Measurements from ENCODE around the gene SLC35F6.
A peak's percentile ranks its signal among the peaks of the same experiment; 100 is the strongest.

Gene SLC35F6, protein sequence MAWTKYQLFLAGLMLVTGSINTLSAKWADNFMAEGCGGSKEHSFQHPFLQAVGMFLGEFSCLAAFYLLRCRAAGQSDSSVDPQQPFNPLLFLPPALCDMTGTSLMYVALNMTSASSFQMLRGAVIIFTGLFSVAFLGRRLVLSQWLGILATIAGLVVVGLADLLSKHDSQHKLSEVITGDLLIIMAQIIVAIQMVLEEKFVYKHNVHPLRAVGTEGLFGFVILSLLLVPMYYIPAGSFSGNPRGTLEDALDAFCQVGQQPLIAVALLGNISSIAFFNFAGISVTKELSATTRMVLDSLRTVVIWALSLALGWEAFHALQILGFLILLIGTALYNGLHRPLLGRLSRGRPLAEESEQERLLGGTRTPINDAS

DNA sequence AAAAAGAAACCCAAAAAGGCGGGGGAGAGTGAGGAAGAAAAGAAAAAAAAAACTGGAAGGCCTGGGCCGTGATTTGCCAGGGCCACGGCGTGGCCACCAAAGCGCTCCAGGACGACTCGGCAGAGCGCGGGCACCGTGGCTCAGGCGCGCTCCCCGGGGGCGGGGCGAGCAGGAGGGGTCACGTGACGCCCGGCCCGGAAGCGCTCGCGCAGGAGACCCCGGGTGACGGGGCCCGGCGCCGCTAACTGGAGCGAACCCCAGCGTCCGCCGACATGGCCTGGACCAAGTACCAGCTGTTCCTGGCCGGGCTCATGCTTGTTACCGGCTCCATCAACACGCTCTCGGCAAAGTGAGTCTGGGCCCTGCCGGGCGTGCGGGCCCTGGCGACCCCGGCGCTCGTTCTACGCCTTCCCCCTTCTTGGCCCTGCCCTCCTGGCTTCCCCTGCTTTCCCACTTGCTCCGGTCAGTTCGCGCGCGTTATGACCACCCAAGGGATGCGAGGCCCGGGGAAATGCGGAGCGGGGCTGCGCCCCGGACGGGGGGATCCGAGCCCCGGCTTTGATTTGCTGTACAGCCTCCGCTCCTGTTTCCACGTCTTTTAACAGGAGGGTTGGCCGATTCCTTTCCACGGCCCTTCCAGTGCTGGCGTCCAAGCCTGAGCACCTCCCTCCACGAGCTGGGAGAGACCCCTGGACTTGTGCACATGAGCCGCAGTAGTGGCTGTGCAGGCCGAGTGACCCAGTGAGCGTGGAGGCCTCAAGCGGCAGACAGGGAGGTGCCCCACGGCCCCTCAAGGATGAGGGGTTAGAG lies at the start of gene SLC35F6:
SLC35F6 (plus strand) TSS at position 207 of the 810 bp plus-strand sequence; CDS start at position 273, 66 bp downstream.
- H3K9ac ChIP-seq (ENCODE audit: insufficient read length, low read depth): peak within 1 kb of the TSS; percentile 95
- H3K27me3 ChIP-seq (ENCODE audit: insufficient read depth, insufficient read length): no peaks in the 10 kb centered on the region
- DNase-seq (ENCODE audit: low read depth, low spot score): no peak
- H3K4me3 ChIP-seq (ENCODE audit: insufficient read length, low read depth): peak within 1 kb of the TSS; percentile 76
- H3K36me3 ChIP-seq (ENCODE audit: insufficient read depth, insufficient read length, low read length): peaks cover 11% of the 10 kb centered on the region
- TF ChIP-seq YY1 (IDR thresholded peaks at IDR 0.05; ENCODE audit: insufficient read depth, insufficient read length) (no peak), SUZ12 (IDR thresholded peaks at IDR 0.05; ENCODE audit: extremely low read depth, insufficient read depth, insufficient read length) (no peak), ZNF274 (IDR thresholded peaks at IDR 0.05; ENCODE audit: low read depth, low read length) (no peak)
- H3K4me1 ChIP-seq (ENCODE audit: insufficient read depth, insufficient read length): peaks cover 5% of the 10 kb centered on the region
- no peaks in the 10 kb centered on the region for H3K9me3 ChIP-seq (ENCODE audit: insufficient read depth, low read length)

- Histone ChIP-seq H3K27me3 (ENCODE audit: insufficient read depth, insufficient read length) (no peaks in the 10 kb centered on the region), H3K9me3 (ENCODE audit: insufficient read depth, low read length) (no peaks in the 10 kb centered on the region), H3K4me3 (ENCODE audit: insufficient read length, low read depth) (no peak overlapping the region), H3K36me3 (ENCODE audit: insufficient read depth, insufficient read length, low read length) (no peaks in the 10 kb centered on the region), H3K4me1 (ENCODE audit: insufficient read depth, insufficient read length) (peaks cover 3% of the 10 kb centered on the region), H3K9ac (ENCODE audit: insufficient read length, low read depth) (no peak overlapping the region)
- no peak for DNase-seq (ENCODE audit: low read depth, low spot score)
- TF ChIP-seq ZNF274 (IDR thresholded peaks at IDR 0.05; ENCODE audit: low read depth, low read length): no peak
- TF ChIP-seq YY1 (IDR thresholded peaks at IDR 0.05; ENCODE audit: insufficient read depth, insufficient read length): no peak
- no peak for TF ChIP-seq SUZ12 (IDR thresholded peaks at IDR 0.05; ENCODE audit: extremely low read depth, insufficient read depth, insufficient read length)
These were observed 48.4 kb upstream of the SLC35F6 start for GRCh38 chr2:26715528-26716270.

DNA sequence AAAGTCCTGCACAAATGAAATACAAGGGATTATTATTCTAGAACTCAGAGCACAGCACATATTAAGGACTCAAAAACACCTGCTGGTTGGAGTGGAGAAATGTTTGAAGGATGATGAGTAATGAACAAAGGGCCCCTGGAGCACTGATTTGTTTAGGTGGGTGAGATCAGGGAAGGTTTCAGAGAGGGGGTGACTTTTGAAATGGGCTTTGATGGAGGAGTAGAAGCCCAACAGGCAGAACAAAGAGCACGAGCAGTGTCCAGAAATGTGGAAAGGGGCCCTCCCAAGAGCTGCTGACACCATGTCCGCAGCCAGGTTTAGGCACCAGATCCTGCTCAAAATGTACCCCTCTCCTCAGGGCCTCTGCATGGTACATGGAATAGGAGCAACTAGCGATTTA lies 47.7 kb upstream of the SLC35F6 start:
- TF ChIP-seq ZNF274 (IDR thresholded peaks at IDR 0.05; ENCODE audit: low read depth, low read length) (no peak), YY1 (IDR thresholded peaks at IDR 0.05; ENCODE audit: insufficient read depth, insufficient read length) (no peak), SUZ12 (IDR thresholded peaks at IDR 0.05; ENCODE audit: extremely low read depth, insufficient read depth, insufficient read length) (no peak)
- Histone ChIP-seq H3K9me3 (ENCODE audit: insufficient read depth, low read length) (no peaks in the 10 kb centered on the region), H3K36me3 (ENCODE audit: insufficient read depth, insufficient read length, low read length) (no peaks in the 10 kb centered on the region), H3K9ac (ENCODE audit: insufficient read length, low read depth) (no peak overlapping the region), H3K27me3 (ENCODE audit: insufficient read depth, insufficient read length) (no peaks in the 10 kb centered on the region), H3K4me3 (ENCODE audit: insufficient read length, low read depth) (no peak overlapping the region), H3K4me1 (ENCODE audit: insufficient read depth, insufficient read length) (peaks cover 10% of the 10 kb centered on the region)
- no peak for DNase-seq (ENCODE audit: low read depth, low spot score)

DNA sequence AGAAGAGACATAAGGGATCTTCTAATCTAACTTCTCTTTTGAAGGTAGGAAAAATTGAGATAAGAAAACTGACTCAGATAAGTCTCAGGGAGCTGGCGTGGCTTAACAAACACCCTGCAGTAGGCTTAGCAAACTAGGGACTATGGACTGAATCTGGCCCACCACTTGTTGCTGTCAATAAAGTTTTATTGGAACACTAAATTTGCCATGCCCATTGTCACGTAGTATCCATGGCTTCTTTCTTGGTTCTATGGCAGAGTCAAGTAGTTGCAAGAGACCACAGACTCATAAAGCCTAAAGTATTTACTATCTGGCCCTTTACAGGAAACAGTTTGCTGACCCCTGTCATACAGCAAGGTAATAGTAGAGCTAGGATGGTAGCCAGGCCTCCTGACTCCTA lies 47.3 kb upstream of the SLC35F6 start:
- no peak overlapping the region for H3K4me3 ChIP-seq (ENCODE audit: insufficient read length, low read depth)
- no peak overlapping the region for H3K9ac ChIP-seq (ENCODE audit: insufficient read length, low read depth)
- no peaks in the 10 kb centered on the region for H3K9me3 ChIP-seq (ENCODE audit: insufficient read depth, low read length)
- peaks cover 12% of the 10 kb centered on the region for H3K4me1 ChIP-seq (ENCODE audit: insufficient read depth, insufficient read length)
- TF ChIP-seq YY1 (IDR thresholded peaks at IDR 0.05; ENCODE audit: insufficient read depth, insufficient read length) (no peak), ZNF274 (IDR thresholded peaks at IDR 0.05; ENCODE audit: low read depth, low read length) (no peak), SUZ12 (IDR thresholded peaks at IDR 0.05; ENCODE audit: extremely low read depth, insufficient read depth, insufficient read length) (no peak)
- DNase-seq (ENCODE audit: low read depth, low spot score): no peak
- H3K36me3 ChIP-seq (ENCODE audit: insufficient read depth, insufficient read length, low read length): no peaks in the 10 kb centered on the region
- no peaks in the 10 kb centered on the region for H3K27me3 ChIP-seq (ENCODE audit: insufficient read depth, insufficient read length)

GRCh38 chr2:26717362-26717761 lies 46.7 kb upstream of the SLC35F6 start:
- Histone ChIP-seq H3K27me3 (ENCODE audit: insufficient read depth, insufficient read length) (no peaks in the 10 kb centered on the region), H3K9me3 (ENCODE audit: insufficient read depth, low read length) (no peaks in the 10 kb centered on the region), H3K4me3 (ENCODE audit: insufficient read length, low read depth) (no peak overlapping the region), H3K36me3 (ENCODE audit: insufficient read depth, insufficient read length, low read length) (no peaks in the 10 kb centered on the region), H3K9ac (ENCODE audit: insufficient read length, low read depth) (no peak overlapping the region), H3K4me1 (ENCODE audit: insufficient read depth, insufficient read length) (peaks cover 12% of the 10 kb centered on the region)
- no peak for TF ChIP-seq ZNF274 (IDR thresholded peaks at IDR 0.05; ENCODE audit: low read depth, low read length)
- no peak for DNase-seq (ENCODE audit: low read depth, low spot score)

GRCh38 chr2:26718949-26719686 lies 45.0 kb upstream of the SLC35F6 start:
- Histone ChIP-seq H3K4me3 (ENCODE audit: insufficient read length, low read depth) (no peak overlapping the region), H3K4me1 (ENCODE audit: insufficient read depth, insufficient read length) (peaks cover 12% of the 10 kb centered on the region), H3K36me3 (ENCODE audit: insufficient read depth, insufficient read length, low read length) (no peaks in the 10 kb centered on the region), H3K9ac (ENCODE audit: insufficient read length, low read depth) (no peak overlapping the region), H3K9me3 (ENCODE audit: insufficient read depth, low read length) (no peaks in the 10 kb centered on the region), H3K27me3 (ENCODE audit: insufficient read depth, insufficient read length) (no peaks in the 10 kb centered on the region)
- TF ChIP-seq YY1 (IDR thresholded peaks at IDR 0.05; ENCODE audit: insufficient read depth, insufficient read length): no peak
- no peak for TF ChIP-seq SUZ12 (IDR thresholded peaks at IDR 0.05; ENCODE audit: extremely low read depth, insufficient read depth, insufficient read length)
- no peak for DNase-seq (ENCODE audit: low read depth, low spot score)
